Hepatocyte (in vitro differentiated cells): ENCODE data around the gene MYOZ2. TPM values are rescaled to one million over a fixed set of nuclear protein-coding genes. Genes with fewer than 3 reads are reported as not detected.

Source experiments
- DNase-seq: peaks from one replicate; pipeline ENCODE4 v3.0.0-alpha.2; 2016; ENCODE audit warnings: low spot score
- H2AFZ ChIP-seq: fragments of 200-600 bp; sonication (generic); 2 replicates; pipeline ENCODE4 v1.6.0; 2016; ENCODE audit warnings: antibody characterized with exemption, mild to moderate bottlenecking
- H3K27ac ChIP-seq: fragments of 200-600 bp; sonication (generic); 2 replicates; pipeline ENCODE4 v1.5.1; 2016; ENCODE audit warnings: mild to moderate bottlenecking
- H3K27me3 ChIP-seq: fragments of 200-600 bp; sonication (generic); 2 replicates; pipeline ENCODE4 v1.6.1; 2016
- H3K36me3 ChIP-seq: fragments of 200-600 bp; sonication (generic); replicated peaks from 2 replicates; pipeline ENCODE4 v1.5.1; 2016; ENCODE audit warnings: low read depth; ENCODE audit not compliant: insufficient read depth
- H3K4me1 ChIP-seq: fragments of 200-600 bp; sonication (generic); 2 replicates; pipeline ENCODE4 v1.5.1; 2016; ENCODE audit warnings: mild to moderate bottlenecking, moderate library complexity; ENCODE audit not compliant: insufficient read depth
- H3K4me2 ChIP-seq: fragments of 200-600 bp; sonication (generic); 2 replicates; pipeline ENCODE4 v1.6.0; 2016
- H3K4me3 ChIP-seq: fragments of 200-600 bp; sonication (generic); 2 replicates; pipeline ENCODE4 v1.5.1; 2016; ENCODE audit warnings: mild to moderate bottlenecking
- H3K79me2 ChIP-seq: fragments of 200-600 bp; sonication (generic); 2 replicates; pipeline ENCODE4 v1.6.0; 2017; ENCODE audit warnings: mild to moderate bottlenecking
- H3K9me2 ChIP-seq: fragments of 200-600 bp; sonication (generic); replicated peaks from 2 replicates; pipeline ENCODE4 v1.6.0; 2017; ENCODE audit warnings: mild to moderate bottlenecking; ENCODE audit not compliant: insufficient read depth
- H3K9me3 ChIP-seq: fragments of 200-600 bp; sonication (generic); 2 replicates; pipeline ENCODE4 v1.5.1; 2016; ENCODE audit warnings: low read depth, mild to moderate bottlenecking
- H4K20me1 ChIP-seq: fragments of 200-600 bp; sonication (generic); 2 replicates; pipeline ENCODE4 v1.6.0; 2016; ENCODE audit warnings: mild to moderate bottlenecking; ENCODE audit not compliant: insufficient read depth, poor library complexity, severe bottlenecking
- CTCF ChIP-seq: fragments of 200-600 bp; sonication (generic); IDR thresholded peaks from 2 replicates; pipeline ENCODE4 v1.5.1; 2016; ENCODE audit warnings: antibody characterized with exemption, mild to moderate bottlenecking; ENCODE audit not compliant: poor library complexity
- EZH2 ChIP-seq: fragments of 200-600 bp; sonication (generic); IDR thresholded peaks from 2 replicates; pipeline ENCODE4 v1.6.1; 2016; ENCODE audit warnings: antibody characterized with exemption, mild to moderate bottlenecking, borderline replicate concordance
- EZH2phosphoT487 ChIP-seq: fragments of 200-600 bp; sonication (generic); IDR thresholded peaks from one replicate; pipeline ENCODE4 v1.6.1; 2018; ENCODE audit warnings: antibody characterized with exemption, mild to moderate bottlenecking, low read depth, moderate library complexity; ENCODE audit not compliant: unreplicated experiment, severe bottlenecking
- WGBS: methylation state at CpG from one replicate; pipeline ENCODE4 v1.1.6; 2016; ENCODE audit warnings: low lambda C conversion rate; ENCODE audit errors: missing lambda C conversion rate; 5-methylcytosine and 5-hydroxymethylcytosine counted together
- polyA plus RNA-seq: library from polyadenylated mRNA; unstranded; fragments of >200 nt; fragmentation: Nextera tagmentation; extraction: Ambion mirVana; gene quantifications from 2 replicates; pipeline ENCODE4 v1.2.1, GENCODE V29; 2016
- total RNA-seq: library from RNA; depleted of rRNA; stranded (reverse); fragments of >200 nt; gene quantifications from 2 replicates; pipeline ENCODE4 v1.2.3, GENCODE V29; 2014

The MYOZ2 gene
- total and polyA plus RNA-seq, 2 experiments from 2014 or later: 0.10 TPM; not detected in 1

GRCh38 chr4:119099227-119099810 is 36.3 kb upstream of the MYOZ2 start:
- H3K4me3 ChIP-seq: no peak overlapping the region
- H3K36me3 ChIP-seq: no peaks in the 10 kb centered on the region
- TF ChIP-seq EZH2 (no peak), EZH2phosphoT487 (no peak), CTCF (no peak)
- H3K9me3 ChIP-seq: no peaks in the 10 kb centered on the region
- 16% methylated on average over 1 of the region's 1 CpG for WGBS
- peaks cover 5% of the 10 kb centered on the region for H3K4me1 ChIP-seq
- no peak overlapping the region for H2AFZ ChIP-seq
- H3K4me2 ChIP-seq: peak overlapping the region; percentile 33
- H3K79me2 ChIP-seq: no peaks in the 10 kb centered on the region
- H3K27me3 ChIP-seq: no peaks in the 10 kb centered on the region
- no peak overlapping the region for H3K27ac ChIP-seq
- H4K20me1 ChIP-seq: no peaks in the 10 kb centered on the region
- no peaks in the 10 kb centered on the region for H3K9me2 ChIP-seq
- no peak for DNase-seq

DNA sequence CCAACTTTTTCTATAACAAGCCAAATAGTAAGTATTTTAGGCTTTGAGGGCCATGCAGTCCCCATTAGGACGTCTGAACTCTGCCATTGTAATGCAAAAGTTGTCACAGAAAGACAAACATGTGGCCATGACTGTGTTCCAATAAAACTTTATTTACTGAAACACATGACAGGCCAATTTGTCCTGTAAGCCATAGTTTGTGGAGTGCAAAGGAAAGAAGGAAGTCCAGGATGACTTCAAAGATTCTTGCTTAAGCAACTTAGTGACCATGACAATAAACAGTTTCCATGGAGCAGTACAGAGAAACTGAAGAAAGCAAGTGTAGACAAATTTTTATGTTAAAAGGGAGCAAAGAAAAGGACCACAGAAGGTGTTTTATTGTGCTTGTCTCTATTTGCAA is 35.0 kb upstream of the MYOZ2 start:
- H3K27me3 ChIP-seq: no peaks in the 10 kb centered on the region
- H3K4me1 ChIP-seq: peaks cover 5% of the 10 kb centered on the region
- H3K27ac ChIP-seq: no peak overlapping the region
- no peaks in the 10 kb centered on the region for H4K20me1 ChIP-seq
- no peaks in the 10 kb centered on the region for H3K9me2 ChIP-seq
- TF ChIP-seq EZH2phosphoT487: no peak
- no peak for TF ChIP-seq EZH2
- no peak for TF ChIP-seq CTCF
- DNase-seq: no peak
- no peak overlapping the region for H3K4me3 ChIP-seq
- H3K36me3 ChIP-seq: no peaks in the 10 kb centered on the region
- 11% methylated on average over 1 of the region's 1 CpG for WGBS
- no peaks in the 10 kb centered on the region for H3K79me2 ChIP-seq
- no peaks in the 10 kb centered on the region for H3K9me3 ChIP-seq
- no peak overlapping the region for H2AFZ ChIP-seq
- no peak overlapping the region for H3K4me2 ChIP-seq

DNA sequence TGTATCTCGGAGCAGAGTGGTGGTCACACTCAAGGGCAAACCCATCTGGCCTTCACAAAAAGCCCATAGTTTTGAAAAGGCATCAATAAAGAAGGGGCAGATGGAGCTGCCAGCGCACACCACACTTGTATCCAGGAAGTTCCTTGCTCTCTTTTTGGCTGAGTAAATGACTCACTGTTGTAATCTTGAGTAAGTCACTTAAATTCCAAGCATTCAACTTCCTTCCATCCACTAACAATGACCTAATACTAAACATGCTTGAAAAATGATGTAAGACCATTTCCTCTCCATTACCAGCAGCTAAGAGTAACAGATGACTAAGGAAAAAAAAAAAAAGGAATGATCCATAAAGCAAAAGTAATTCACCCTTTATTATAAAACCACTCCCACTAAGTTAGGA is 32.4 kb upstream of the MYOZ2 start:
- Histone ChIP-seq H3K27ac (peak overlapping the region; percentile 76), H3K9me2 (no peaks in the 10 kb centered on the region), H2AFZ (no peak overlapping the region), H3K4me2 (no peak overlapping the region), H3K27me3 (no peaks in the 10 kb centered on the region), H3K9me3 (no peaks in the 10 kb centered on the region), H3K79me2 (no peaks in the 10 kb centered on the region), H3K4me1 (no peaks in the 10 kb centered on the region), H3K36me3 (no peaks in the 10 kb centered on the region), H4K20me1 (no peaks in the 10 kb centered on the region), H3K4me3 (no peak overlapping the region)
- peak; percentile 68 for DNase-seq
- TF ChIP-seq EZH2phosphoT487: no peak
- TF ChIP-seq EZH2: no peak
- no peak for TF ChIP-seq CTCF
- 55% methylated on average over 2 of the region's 2 CpGs for WGBS
